HG03064 (cell line): ENCODE measurements around the gene MAPRE3.

Experiments used
- ATAC-seq: cut with Tn5 transposase; IDR thresholded peaks from one replicate; pipeline ENCODE4 v1.9.1; 2021; ENCODE audit warnings: low read depth; ENCODE audit not compliant: unreplicated experiment

The MAPRE3 gene

GRCh38 chr2:27038631-27039339 lies 68.3 kb downstream of the MAPRE3 start:
- no peak for ATAC-seq

GRCh38 chr2:27039426-27039825 lies 69.0 kb downstream of the MAPRE3 start:
- ATAC-seq: no peak

- ATAC-seq: no peak
These were observed 69.4 kb downstream of the MAPRE3 start for GRCh38 chr2:27039871-27040270.

- ATAC-seq: no peak
These were observed 69.8 kb downstream of the MAPRE3 start for GRCh38 chr2:27040282-27040681.

GRCh38 chr2:27041752-27042151 lies 71.3 kb downstream of the MAPRE3 start:
- ATAC-seq: no peak

- peak; percentile 65 for ATAC-seq
These were observed 71.8 kb downstream of the MAPRE3 start for GRCh38 chr2:27042159-27042661.

GRCh38 chr2:27042985-27043634 lies 72.7 kb downstream of the MAPRE3 start:
- ATAC-seq: no peak

- peak; percentile 34 for ATAC-seq
These were observed 79.2 kb downstream of the MAPRE3 start for GRCh38 chr2:27049422-27050280.

GRCh38 chr2:27050281-27050995 lies 80.0 kb downstream of the MAPRE3 start:
- ATAC-seq: peak; percentile 49

GRCh38 chr2:27050996-27051901 lies 80.8 kb downstream of the MAPRE3 start, which contains the start of gene AGBL5:
Gene AGBL5 (plus strand): TSS chr2:27051668. CDS start chr2:27052959, 1,291 bp downstream.
- ATAC-seq: peak; percentile 56

- no peak for ATAC-seq
These were observed 81.6 kb downstream of the MAPRE3 start for GRCh38 chr2:27051902-27052645.

- ATAC-seq: no peak
These were observed 82.9 kb downstream of the MAPRE3 start for GRCh38 chr2:27053321-27053720.

- no peak for ATAC-seq
These were observed 83.3 kb downstream of the MAPRE3 start for GRCh38 chr2:27053776-27054175.

GRCh38 chr2:27054721-27055120 lies 84.3 kb downstream of the MAPRE3 start:
- ATAC-seq: no peak

- ATAC-seq: no peak
These were observed 86.7 kb downstream of the MAPRE3 start for GRCh38 chr2:27057184-27057583.

GRCh38 chr2:27058210-27058609 lies 87.8 kb downstream of the MAPRE3 start:
- no peak for ATAC-seq

GRCh38 chr2:27059141-27059820 lies 88.8 kb downstream of the MAPRE3 start:
- ATAC-seq: no peak

- no peak for ATAC-seq
These were observed 89.9 kb downstream of the MAPRE3 start for GRCh38 chr2:27060323-27060722.
